Measurements from ENCODE around the gene LRRC8B. TPM values are rescaled to one million over a fixed set of nuclear protein-coding genes. Genes with fewer than 3 reads are reported as not detected.

LRRC8B gene
- total RNA-seq, 2 experiments from 2014 or later = 4.4 to 9.9 TPM

DNA sequence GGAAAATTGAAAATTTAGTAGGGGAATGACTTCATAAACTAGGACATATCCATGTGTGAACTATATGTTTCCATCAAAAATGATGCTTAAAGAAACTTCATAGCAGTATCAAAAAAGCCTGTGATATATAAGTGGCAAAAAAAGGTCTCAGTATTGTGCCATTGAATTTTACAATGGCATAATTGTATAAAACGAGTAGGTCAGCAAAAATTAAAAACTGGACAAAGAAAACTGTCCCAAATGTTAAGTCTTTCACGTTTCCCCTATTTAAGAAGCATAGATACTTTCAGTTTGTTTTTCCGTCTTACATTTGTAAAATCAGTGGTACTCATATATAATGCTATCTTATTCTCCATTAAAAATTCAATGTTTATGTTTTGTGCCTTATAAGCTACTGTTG lies 43.2 kb downstream of the LRRC8B start:
- no peaks in the 10 kb centered on the region for H3K79me2 ChIP-seq (ENCODE audit: insufficient read depth, low read depth, low read length)

DNA sequence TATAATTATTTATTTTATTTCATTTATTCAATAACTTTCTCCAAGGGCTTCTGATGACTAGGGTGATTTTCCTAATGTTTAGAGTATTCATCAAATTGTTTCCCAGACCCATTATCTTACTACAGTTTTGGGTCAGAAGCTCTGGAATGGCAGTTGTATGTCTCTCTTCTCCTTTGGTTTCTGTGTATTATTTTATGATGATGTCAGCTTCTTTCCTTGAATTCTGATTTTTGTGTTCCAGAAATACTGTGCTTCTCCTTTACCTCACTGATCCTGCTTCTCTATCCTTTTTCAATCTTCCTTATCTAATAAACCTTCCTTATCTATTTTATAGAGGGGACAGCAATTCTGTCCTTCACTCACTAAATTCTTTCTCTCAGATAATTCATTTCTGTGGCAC lies 48.8 kb downstream of the LRRC8B start:
- no peak overlapping the region for H3K4me2 ChIP-seq (ENCODE audit: low read length)
- H3K36me3 ChIP-seq (ENCODE audit: insufficient read depth, low read length) = peaks cover 10% of the 10 kb centered on the region; the same call in 1 of the 2 replicates
- CTCF ChIA-PET (ENCODE audit: unreplicated experiment) = no interaction called here
- H3K4me3 ChIP-seq (ENCODE audit: low read depth, low read length, poor library complexity, severe bottlenecking) = no peak overlapping the region
- no peaks in the 10 kb centered on the region for H3K9me2 ChIP-seq (ENCODE audit: insufficient read depth, low read length)
- no peaks in the 10 kb centered on the region for H3K4me1 ChIP-seq (ENCODE audit: insufficient read depth, low read length, poor library complexity, severe bottlenecking)
- H2AFZ ChIP-seq (ENCODE audit: low read length) = no peak overlapping the region
- POLR2A ChIA-PET = interaction anchor here (0.8 kb wide), 1 partner anchor 48 kb away, joined by 3 read pairs; no protein-coding TSS in a partner anchor
- H3K79me2 ChIP-seq (ENCODE audit: insufficient read depth, low read depth, low read length) = no peaks in the 10 kb centered on the region
- intact Hi-C loops (cut with micrococcal nuclease; ENCODE audit: unreplicated experiment) = no loop called here
- H3K9me3 ChIP-seq (ENCODE audit: low read length) = no peaks in the 10 kb centered on the region
- no peak overlapping the region for H3K27ac ChIP-seq (ENCODE audit: low read depth, low read length, poor library complexity, severe bottlenecking)
- no peak for DNase-seq (ENCODE audit: low spot score)
- H4K20me1 ChIP-seq (ENCODE audit: insufficient read depth, low read length) = no peaks in the 10 kb centered on the region
- BruUV-seq (replicated peaks) = no TSS peak
- no peak for TF ChIP-seq EZH2phosphoT487 (IDR thresholded peaks at IDR 0.05; ENCODE audit: borderline replicate concordance, low read depth, low read length)
- TF ChIP-seq, protein P1, sequence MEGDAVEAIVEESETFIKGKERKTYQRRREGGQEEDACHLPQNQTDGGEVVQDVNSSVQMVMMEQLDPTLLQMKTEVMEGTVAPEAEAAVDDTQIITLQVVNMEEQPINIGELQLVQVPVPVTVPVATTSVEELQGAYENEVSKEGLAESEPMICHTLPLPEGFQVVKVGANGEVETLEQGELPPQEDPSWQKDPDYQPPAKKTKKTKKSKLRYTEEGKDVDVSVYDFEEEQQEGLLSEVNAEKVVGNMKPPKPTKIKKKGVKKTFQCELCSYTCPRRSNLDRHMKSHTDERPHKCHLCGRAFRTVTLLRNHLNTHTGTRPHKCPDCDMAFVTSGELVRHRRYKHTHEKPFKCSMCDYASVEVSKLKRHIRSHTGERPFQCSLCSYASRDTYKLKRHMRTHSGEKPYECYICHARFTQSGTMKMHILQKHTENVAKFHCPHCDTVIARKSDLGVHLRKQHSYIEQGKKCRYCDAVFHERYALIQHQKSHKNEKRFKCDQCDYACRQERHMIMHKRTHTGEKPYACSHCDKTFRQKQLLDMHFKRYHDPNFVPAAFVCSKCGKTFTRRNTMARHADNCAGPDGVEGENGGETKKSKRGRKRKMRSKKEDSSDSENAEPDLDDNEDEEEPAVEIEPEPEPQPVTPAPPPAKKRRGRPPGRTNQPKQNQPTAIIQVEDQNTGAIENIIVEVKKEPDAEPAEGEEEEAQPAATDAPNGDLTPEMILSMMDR (conservative IDR thresholded peaks at IDR 0.05; ENCODE audit: low read length) = no peak

More for the DNA sequence above, 43.2 kb downstream of the LRRC8B start:
- DNase-seq (ENCODE audit: low spot score) = no peak
- no peak for TF ChIP-seq EZH2phosphoT487 (IDR thresholded peaks at IDR 0.05; ENCODE audit: borderline replicate concordance, low read depth, low read length)
- TF ChIP-seq, protein P1 (conservative IDR thresholded peaks at IDR 0.05; ENCODE audit: low read length) = no peak
- peaks cover 5% of the 10 kb centered on the region; the same call in 1 of the 2 replicates for H4K20me1 ChIP-seq (ENCODE audit: insufficient read depth, low read length)
- peak overlapping the region; percentile 14; the same call in 1 of the 2 replicates for H3K4me2 ChIP-seq (ENCODE audit: low read length)
- ChIA-PET POLR2A (interaction anchor here (1.8 kb wide), 1 partner anchor 10 kb away, joined by 5 read pairs; no protein-coding TSS in a partner anchor), CTCF (ENCODE audit: unreplicated experiment) (no interaction called here)
- peaks cover 10% of the 10 kb centered on the region; the same call in 1 of the 2 replicates for H3K36me3 ChIP-seq (ENCODE audit: insufficient read depth, low read length)
- no peak overlapping the region for H3K27ac ChIP-seq (ENCODE audit: low read depth, low read length, poor library complexity, severe bottlenecking)
- H2AFZ ChIP-seq (ENCODE audit: low read length) = no peak overlapping the region
- no peaks in the 10 kb centered on the region for H3K9me3 ChIP-seq (ENCODE audit: low read length)
- intact Hi-C loops (cut with micrococcal nuclease; ENCODE audit: unreplicated experiment) = no loop called here
- no peaks in the 10 kb centered on the region for H3K4me1 ChIP-seq (ENCODE audit: insufficient read depth, low read length, poor library complexity, severe bottlenecking)
- H3K4me3 ChIP-seq (ENCODE audit: low read depth, low read length, poor library complexity, severe bottlenecking) = no peak overlapping the region
- no peaks in the 10 kb centered on the region for H3K9me2 ChIP-seq (ENCODE audit: insufficient read depth, low read length)
- BruUV-seq (replicated peaks) = no TSS peak

DNA sequence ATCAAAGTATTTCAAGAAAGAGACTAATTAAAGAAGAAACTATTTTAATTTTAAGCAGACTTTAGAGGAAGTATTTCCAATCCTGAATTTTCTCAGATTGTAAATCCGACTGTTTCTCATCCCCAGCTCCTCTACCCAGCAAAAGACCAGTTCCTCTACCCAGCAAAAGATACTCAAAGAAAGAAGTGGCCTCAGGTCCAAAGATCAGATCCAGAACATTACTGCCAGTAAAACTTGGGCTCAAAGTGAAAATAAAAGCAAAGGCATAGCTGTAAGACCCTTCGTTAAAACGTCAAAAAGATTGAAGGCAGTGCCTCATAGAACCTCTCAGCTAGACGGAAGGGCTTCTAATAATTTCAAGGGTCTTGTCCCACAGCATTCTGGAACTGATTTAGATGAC lies 50.0 kb downstream of the LRRC8B start:
- peaks cover 12% of the 10 kb centered on the region; the same call in 1 of the 2 replicates for H3K36me3 ChIP-seq (ENCODE audit: insufficient read depth, low read length)
- no peaks in the 10 kb centered on the region for H3K9me2 ChIP-seq (ENCODE audit: insufficient read depth, low read length)
- no peaks in the 10 kb centered on the region for H3K79me2 ChIP-seq (ENCODE audit: insufficient read depth, low read depth, low read length)
- CTCF ChIA-PET (ENCODE audit: unreplicated experiment) = no interaction called here
- peaks cover 6% of the 10 kb centered on the region for H3K4me1 ChIP-seq (ENCODE audit: insufficient read depth, low read length, poor library complexity, severe bottlenecking)
- no peak overlapping the region for H2AFZ ChIP-seq (ENCODE audit: low read length)
- intact Hi-C loops (cut with micrococcal nuclease; ENCODE audit: unreplicated experiment) = no loop called here
- H3K4me2 ChIP-seq (ENCODE audit: low read length) = no peak overlapping the region
- H4K20me1 ChIP-seq (ENCODE audit: insufficient read depth, low read length) = no peaks in the 10 kb centered on the region
- no peak for TF ChIP-seq EZH2phosphoT487 (IDR thresholded peaks at IDR 0.05; ENCODE audit: borderline replicate concordance, low read depth, low read length)
- TF ChIP-seq, protein P1 (conservative IDR thresholded peaks at IDR 0.05; ENCODE audit: low read length) = no peak
- no peaks in the 10 kb centered on the region for H3K9me3 ChIP-seq (ENCODE audit: low read length)
- POLR2A ChIA-PET = interaction anchor here (0.6 to 1.1 kb wide), 3 partner anchors 20 to 110 kb away, joined by 3 to 6 read pairs (median 3); no protein-coding TSS in a partner anchor
- BruUV-seq (replicated peaks) = no TSS peak
- no peak for DNase-seq (ENCODE audit: low spot score)
- H3K4me3 ChIP-seq (ENCODE audit: low read depth, low read length, poor library complexity, severe bottlenecking) = no peak overlapping the region
- no peak overlapping the region for H3K27ac ChIP-seq (ENCODE audit: low read depth, low read length, poor library complexity, severe bottlenecking)

Data from OCI-LY7 (cell line).